GM18520 (cell line): ENCODE data around the gene SLAMF1.
"Not testable (repeated sequence)": the region's sequence is repeated elsewhere in the genome, so short reads cannot be mapped to it uniquely, and the experiment has no call there.

Source experiments
- ATAC-seq: cut with Tn5 transposase; IDR thresholded peaks from one replicate; pipeline ENCODE4 v1.9.1; 2021; ENCODE audit not compliant: unreplicated experiment

SLAMF1 gene

GRCh38 chr1:160646711-160647328, at the start of gene SLAMF1:
SLAMF1 (minus strand) TSS chr1:160647044; CDS start chr1:160646945, 99 bp downstream.
- peak; percentile 54 for ATAC-seq

- ATAC-seq: not testable (repeated sequence)
These were observed 45.5 kb upstream of the SLAMF1 start for GRCh38 chr1:160692390-160692789.

- ATAC-seq: no peak
These were observed 38.4 kb upstream of the SLAMF1 start for GRCh38 chr1:160685266-160685665.

GRCh38 chr1:160682983-160683865, 36.4 kb upstream of the SLAMF1 start:
- ATAC-seq: no peak

- ATAC-seq: no peak
These were observed 35.0 kb upstream of the SLAMF1 start for GRCh38 chr1:160681891-160682140.

- ATAC-seq: peak; percentile 32
These were observed 34.4 kb upstream of the SLAMF1 start for GRCh38 chr1:160681066-160681890.

GRCh38 chr1:160680399-160680798, 33.6 kb upstream of the SLAMF1 start:
- no peak for ATAC-seq

GRCh38 chr1:160679893-160680292, 33.0 kb upstream of the SLAMF1 start:
- no peak for ATAC-seq

- no peak for ATAC-seq
These were observed 30.2 kb upstream of the SLAMF1 start for GRCh38 chr1:160676869-160677597.

- peak; percentile 45 for ATAC-seq
These were observed 29.0 kb upstream of the SLAMF1 start for GRCh38 chr1:160675641-160676410.

GRCh38 chr1:160674415-160674814, 27.6 kb upstream of the SLAMF1 start:
- no peak for ATAC-seq

GRCh38 chr1:160672789-160673695, 26.2 kb upstream of the SLAMF1 start:
- ATAC-seq: no peak

GRCh38 chr1:160671603-160672517, 25.0 kb upstream of the SLAMF1 start:
- ATAC-seq: no peak

GRCh38 chr1:160670701-160671100, 23.9 kb upstream of the SLAMF1 start:
- ATAC-seq: no peak

- ATAC-seq: no peak
These were observed 23.0 kb upstream of the SLAMF1 start for GRCh38 chr1:160669802-160670201.

GRCh38 chr1:160669276-160669675, 22.4 kb upstream of the SLAMF1 start:
- no peak for ATAC-seq

GRCh38 chr1:160667896-160668295, 21.1 kb upstream of the SLAMF1 start:
- ATAC-seq: no peak

GRCh38 chr1:160666079-160666442, 19.2 kb upstream of the SLAMF1 start:
- no peak for ATAC-seq
